ENCODE results near the gene PALD1. TPM values are rescaled to one million over a fixed set of nuclear protein-coding genes. Genes with fewer than 3 reads are reported as not detected.

PALD1 gene
- total RNA-seq, 1 experiment from 2014 or later, result 33.1 TPM

DNA sequence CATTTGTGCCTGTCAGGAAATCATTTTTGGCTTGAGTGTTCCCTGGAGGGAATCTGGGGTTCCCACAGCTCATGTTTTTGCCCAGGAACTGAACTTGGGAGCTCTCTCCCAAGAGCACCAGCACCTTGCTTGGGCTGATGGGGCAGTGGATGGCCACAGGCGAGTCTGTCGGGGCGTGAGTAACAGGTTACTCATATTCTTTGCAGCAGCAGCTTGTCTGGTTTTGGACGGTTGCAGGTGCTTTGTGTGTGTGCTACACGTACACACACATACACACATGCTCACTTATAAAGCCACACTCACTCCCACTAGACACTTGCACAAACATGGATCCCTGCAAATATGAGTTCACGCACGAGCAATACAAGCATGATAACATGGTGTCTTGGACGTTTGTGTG, 2.9 kb upstream of the PALD1 start:
- H3K27ac ChIP-seq (ENCODE audit: low read depth, low read length), result no peak overlapping the region
- TF ChIP-seq SP1 (IDR thresholded peaks at IDR 0.05; ENCODE audit: low read depth) (peak; percentile 67), ZFX (IDR thresholded peaks at IDR 0.05) (no peak), YY1 (IDR thresholded peaks at IDR 0.05; ENCODE audit: extremely low read depth, insufficient replicate concordance, low read depth, low read length) (no peak), SRF (IDR thresholded peaks at IDR 0.05; ENCODE audit: low read depth) (no peak), POLR2AphosphoS5 (IDR thresholded peaks at IDR 0.05; ENCODE audit: low read depth, low read length) (no peak), TCF7L2 (IDR thresholded peaks at IDR 0.05; ENCODE audit: borderline replicate concordance, extremely low read depth, insufficient read depth, insufficient read length) (no peak), JUND (IDR thresholded peaks at IDR 0.05) (peak; percentile 71), CEBPB (IDR thresholded peaks at IDR 0.05; ENCODE audit: low read depth) (no peak), ATF3 (IDR thresholded peaks at IDR 0.05) (no peak), FOSL1 (IDR thresholded peaks at IDR 0.05; ENCODE audit: low read depth) (peak; percentile 89), CBX3 (IDR thresholded peaks at IDR 0.05; ENCODE audit: low read depth) (peak; percentile 69; the same call in 1 of the 2 replicates)
- TF ChIP-seq, protein P1, sequence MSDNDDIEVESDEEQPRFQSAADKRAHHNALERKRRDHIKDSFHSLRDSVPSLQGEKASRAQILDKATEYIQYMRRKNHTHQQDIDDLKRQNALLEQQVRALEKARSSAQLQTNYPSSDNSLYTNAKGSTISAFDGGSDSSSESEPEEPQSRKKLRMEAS (IDR thresholded peaks at IDR 0.05), result peak; percentile 55
- peaks cover 0 to 1% of the 10 kb centered on the region in 2 experiments; a peak in 1 of 4 replicates for H3K36me3 ChIP-seq (ENCODE audit: control insufficient read depth in 1 of 2, insufficient read depth in 2 of 2, low read length in 2 of 2)
- intact Hi-C loops (cut with micrococcal nuclease), result loop anchor here (5.0 kb wide), 1 partner anchor 62 kb away; no protein-coding TSS in a partner anchor
- no peaks in the 10 kb centered on the region for H3K9me3 ChIP-seq (ENCODE audit: control insufficient read depth in 1 of 2, insufficient read depth in 1 of 2, low read depth in 1 of 2, low read length in 2 of 2)
- H3K4me3 ChIP-seq (replicated peaks in 1 of 2; ENCODE audit: low read depth in 1 of 2, low read length in 2 of 2), result no peak overlapping the region
- peaks cover 19% of the 10 kb centered on the region for H3K79me2 ChIP-seq (ENCODE audit: insufficient read depth, low read length)
- ChIA-PET POLR2A (no interaction called here), RAD21 (ENCODE audit: low non-redundant PET in 1 of 2, low total read pairs in 2 of 2, uncharacterized antibody in 2 of 2, unreplicated experiment in 2 of 2) (interaction anchor here in 1 of 2 experiments (1.3 kb wide), 1 partner anchor 14 kb away, joined by 5 read pairs; no protein-coding TSS in a partner anchor), CTCF (interaction anchor here (2.7 kb wide), 1 partner anchor 14 kb away, joined by 14 read pairs; no protein-coding TSS in a partner anchor)
- no peak for ATAC-seq
- H3K9ac ChIP-seq (ENCODE audit: low read length), result peak overlapping the region; percentile 24; the same call in 1 of the 2 replicates
- DNase-seq (ENCODE audit: low read depth, low spot score), result no peak
- H3K27me3 ChIP-seq (ENCODE audit: insufficient read depth, low read length), result no peaks in the 10 kb centered on the region
- no peak overlapping the region for H2AFZ ChIP-seq (ENCODE audit: low read depth, low read length, poor library complexity, severe bottlenecking)
- H3K4me2 ChIP-seq (ENCODE audit: low read length), result peak overlapping the region; percentile 71
- H4K20me1 ChIP-seq (ENCODE audit: insufficient read depth), result no peaks in the 10 kb centered on the region
- no TSS peak for BruUV-seq (replicated peaks)
- H3K4me1 ChIP-seq (ENCODE audit: control insufficient read depth in 1 of 2, insufficient read depth in 2 of 2, low read length in 2 of 2), result peaks cover 26 to 62% of the 10 kb centered on the region in 2 experiments
- H3K9me2 ChIP-seq (ENCODE audit: insufficient read depth), result no peaks in the 10 kb centered on the region

Measured in HCT116 (cell line).